Naive thymus-derived CD4-positive, alpha-beta T cell (primary cell): ENCODE data around the gene ARHGEF17. TPM values are rescaled to one million over a fixed set of nuclear protein-coding genes. Genes with fewer than 3 reads are reported as not detected.

Source experiments
- ATAC-seq: fragments of 150-1000 bp; cut with Tn5 transposase; 2 replicates; pipeline ENCODE4 v1.10.0; 2021; ENCODE audit warnings: mild to moderate bottlenecking, moderate library complexity
- CTCF ChIA-PET: fragments of 350-600 bp; sonication (Branson Sonifier 250); formaldehyde crosslinking; loops from one replicate; lab custom pipeline; 2021; ENCODE audit warnings: antibody characterized with exemption; lab: Charles Lee
- POLR2A ChIA-PET: fragments of 350-600 bp; sonication (Branson Sonifier 250); formaldehyde crosslinking; loops from one replicate; lab custom pipeline; 2021; ENCODE audit warnings: antibody characterized with exemption, inconsistent platforms; lab: Charles Lee
- DNase-seq, 9 donors: peaks; one replicate each; pipeline versions ENCODE4 v3.0.0 to v3.0.0-alpha.2; 2020 to 2022; ENCODE audit warnings: mixed read lengths in 1 of 9
- H3K27ac ChIP-seq: one replicate; pipeline ENCODE4 v1.7.0; 2013; ENCODE audit warnings: mild to moderate bottlenecking, low read depth, low read length, moderate library complexity
- H3K27me3 ChIP-seq, 2 donors: one replicate each; pipeline ENCODE4 v1.7.0; 2013; ENCODE audit warnings: low read length in 2 of 2, mild to moderate bottlenecking in 2 of 2, moderate library complexity in 2 of 2; ENCODE audit not compliant: control insufficient read depth in 2 of 2, insufficient read depth in 2 of 2
- H3K36me3 ChIP-seq, 3 experiments: 1 replicate in 2 of 3; 2 replicates in 1 of 3; pipeline ENCODE4 v1.7.0; 2013; ENCODE audit warnings: low read length in 3 of 3, mild to moderate bottlenecking in 3 of 3, moderate library complexity in 1 of 3; ENCODE audit not compliant: insufficient read depth in 3 of 3, control insufficient read depth in 2 of 3
- H3K4me1 ChIP-seq, 2 donors: one replicate each; pipeline ENCODE4 v1.7.0; 2013; ENCODE audit warnings: low read length in 2 of 2, mild to moderate bottlenecking in 2 of 2, moderate library complexity in 1 of 2; ENCODE audit not compliant: control insufficient read depth in 2 of 2, insufficient read depth in 2 of 2
- H3K4me3 ChIP-seq: 2 replicates; pipeline ENCODE4 v1.7.0; 2013; ENCODE audit warnings: mild to moderate bottlenecking, low read length
- H3K9me3 ChIP-seq, 3 experiments: 1 replicate in 2 of 3; 2 replicates in 1 of 3; pipeline ENCODE4 v1.7.0; 2013; ENCODE audit warnings: low read length in 3 of 3; ENCODE audit not compliant: control insufficient read depth in 2 of 3
- H3K27ac Mint-ChIP-seq, 9 donors: one replicate each; pipeline ENCODE4 v1.8.0; 2020 to 2022; ENCODE audit warnings: mixed read lengths in 9 of 9, mild to moderate bottlenecking in 8 of 9, moderate library complexity in 5 of 9, inconsistent platforms in 2 of 9
- H3K27me3 Mint-ChIP-seq, 5 donors: one replicate each; pipeline ENCODE4 v1.8.0; 2021 to 2022; ENCODE audit warnings: mixed read lengths in 5 of 5, mild to moderate bottlenecking in 1 of 5
- H3K36me3 Mint-ChIP-seq, 5 donors: one replicate each; pipeline ENCODE4 v1.8.0; 2020 to 2022; ENCODE audit warnings: mixed read lengths in 5 of 5, mild to moderate bottlenecking in 3 of 5, inconsistent platforms in 1 of 5
- H3K4me1 Mint-ChIP-seq, 7 donors: one replicate each; pipeline ENCODE4 v1.8.0; 2020 to 2022; ENCODE audit warnings: mixed read lengths in 7 of 7, mild to moderate bottlenecking in 3 of 7, inconsistent platforms in 1 of 7
- H3K4me3 Mint-ChIP-seq, 10 donors: one replicate each; pipeline ENCODE4 v1.8.0; 2020 to 2022; ENCODE audit warnings: mild to moderate bottlenecking in 10 of 10, mixed read lengths in 10 of 10, moderate library complexity in 6 of 10, inconsistent platforms in 2 of 10
- H3K9me3 Mint-ChIP-seq, 11 donors: one replicate each; pipeline ENCODE4 v1.8.0; 2020 to 2022; ENCODE audit warnings: mixed read lengths in 11 of 11, mild to moderate bottlenecking in 4 of 11, inconsistent platforms in 1 of 11, moderate library complexity in 1 of 11
- intact Hi-C, 2 donors: fragments of 100-400 bp; cut with micrococcal nuclease; formaldehyde crosslinking; loops; one replicate each; pipeline ENCODE4 v1.15.1; 2023
- polyA plus RNA-seq, 2 donors: library from polyadenylated mRNA; unstranded; fragments of 300-500 nt; fragmentation: Illumina TruSeq; gene quantifications; one replicate each; pipeline ENCODE4 v1.2.3, GENCODE V29; 2021
- total RNA-seq, 6 experiments: library from RNA in 5 of 6; stranded (reverse) in 5 of 6; gene quantifications; 1 replicate in 5 of 6; 2 replicates in 1 of 6; pipeline ENCODE4 v1.2.3 and lab custom pipeline; 2021 to 2026

ARHGEF17 gene
- total and polyA plus RNA-seq, 7 experiments from 2014 or later = 0.11 to 1.1 (median 0.98) TPM; not detected in 4

- Mint-ChIP-seq H3K9me3 (peaks cover 0 to 2% (median 0%) of the 10 kb centered on the region in 11 donors), H3K36me3 (no peaks in the 10 kb centered on the region), H3K27me3 (peaks cover 0 to 5% (median 4%) of the 10 kb centered on the region in 5 donors), H3K4me3 (no peak overlapping the region), H3K4me1 (peaks cover 0 to 26% (median 9%) of the 10 kb centered on the region in 7 donors), H3K27ac (peak overlapping the region in 2 of 9 donors; percentile 23 to 43)
- DNase-seq = no peak
- H3K27me3 ChIP-seq = no peaks in the 10 kb centered on the region
- H3K4me3 ChIP-seq = no peak overlapping the region
- CTCF ChIA-PET = no interaction called here
- no peak overlapping the region for H3K27ac ChIP-seq
- intact Hi-C loops = no loop called here
- H3K36me3 ChIP-seq = no peaks in the 10 kb centered on the region
- H3K9me3 ChIP-seq = no peaks in the 10 kb centered on the region
- no peak for ATAC-seq
- POLR2A ChIA-PET = no interaction called here
- H3K4me1 ChIP-seq = peaks cover 0 to 4% of the 10 kb centered on the region in 2 donors
These were observed 20.5 kb upstream of the ARHGEF17 start for GRCh38 chr11:73287400-73288101.

- DNase-seq = no peak
- Mint-ChIP-seq H3K27ac (peak overlapping the region in 2 of 9 donors; percentile 59 to 76), H3K9me3 (peaks cover 0 to 2% (median 0%) of the 10 kb centered on the region in 11 donors), H3K4me3 (peak overlapping the region in 1 of 10 donors; percentile 33), H3K4me1 (peaks cover 0 to 26% (median 9%) of the 10 kb centered on the region in 7 donors), H3K27me3 (peaks cover 0 to 9% (median 4%) of the 10 kb centered on the region in 5 donors), H3K36me3 (no peaks in the 10 kb centered on the region)
- H3K36me3 ChIP-seq = no peaks in the 10 kb centered on the region
- CTCF ChIA-PET = interaction anchor here (1.0 kb wide), 1 partner anchor 47 kb away, joined by 5 read pairs; no protein-coding TSS in a partner anchor
- POLR2A ChIA-PET = no interaction called here
- no peak overlapping the region for H3K4me3 ChIP-seq
- intact Hi-C loops = no loop called here
- no peaks in the 10 kb centered on the region for H3K27me3 ChIP-seq
- peaks cover 0 to 4% of the 10 kb centered on the region in 2 donors for H3K4me1 ChIP-seq
- H3K27ac ChIP-seq = no peak overlapping the region
- no peak for ATAC-seq
- H3K9me3 ChIP-seq = no peaks in the 10 kb centered on the region
These were observed 19.7 kb upstream of the ARHGEF17 start for GRCh38 chr11:73288192-73288872.

GRCh38 chr11:73288873-73289707 lies 19.0 kb upstream of the ARHGEF17 start:
- peak in 8 of 9 donors; percentile 20 to 60 (median 36) for DNase-seq
- Histone ChIP-seq H3K9me3 (no peaks in the 10 kb centered on the region), H3K27ac (no peak overlapping the region), H3K36me3 (no peaks in the 10 kb centered on the region), H3K4me1 (peaks cover 0 to 4% of the 10 kb centered on the region in 2 donors), H3K27me3 (no peaks in the 10 kb centered on the region), H3K4me3 (no peak overlapping the region)
- H3K4me1 Mint-ChIP-seq = peaks cover 0 to 26% (median 9%) of the 10 kb centered on the region in 7 donors
- ATAC-seq = peak; percentile 88
- CTCF ChIA-PET = interaction anchor here (0.6 to 1.0 kb wide), 3 partner anchors 9 to 334 kb away, joined by 3 to 5 read pairs (median 3); no protein-coding TSS in a partner anchor
- peak overlapping the region in 5 of 10 donors; percentile 14 to 64 (median 22) for H3K4me3 Mint-ChIP-seq
- POLR2A ChIA-PET = no interaction called here
- no peaks in the 10 kb centered on the region for H3K36me3 Mint-ChIP-seq
- H3K9me3 Mint-ChIP-seq = peaks cover 0 to 2% (median 0%) of the 10 kb centered on the region in 11 donors
- peak overlapping the region in 1 of 9 donors; percentile 46 for H3K27ac Mint-ChIP-seq
- peaks cover 0 to 9% (median 4%) of the 10 kb centered on the region in 5 donors for H3K27me3 Mint-ChIP-seq
- intact Hi-C loops = loop anchor here in 1 of 2 donors (1.0 kb wide), 1 partner anchor 104 kb away; no protein-coding TSS in a partner anchor

GRCh38 chr11:73290536-73290935 lies 17.5 kb upstream of the ARHGEF17 start:
- H3K4me3 ChIP-seq = no peak overlapping the region
- DNase-seq (no peak), ATAC-seq (no peak)
- H3K36me3 Mint-ChIP-seq = no peaks in the 10 kb centered on the region
- H3K27me3 Mint-ChIP-seq = peaks cover 0 to 9% (median 4%) of the 10 kb centered on the region in 5 donors
- no peaks in the 10 kb centered on the region for H3K27me3 ChIP-seq
- no peak overlapping the region for H3K27ac ChIP-seq
- H3K4me1 ChIP-seq = peaks cover 0 to 4% of the 10 kb centered on the region in 2 donors
- H3K9me3 Mint-ChIP-seq = peaks cover 0 to 2% (median 0%) of the 10 kb centered on the region in 11 donors
- no peaks in the 10 kb centered on the region for H3K9me3 ChIP-seq
- H3K4me3 Mint-ChIP-seq = no peak overlapping the region
- H3K27ac Mint-ChIP-seq = no peak overlapping the region
- ChIA-PET CTCF (interaction anchor here (0.6 kb wide), 1 partner anchor 30 kb away, joined by 3 read pairs; no protein-coding TSS in a partner anchor), POLR2A (no interaction called here)
- peaks cover 0 to 27% (median 9%) of the 10 kb centered on the region in 7 donors for H3K4me1 Mint-ChIP-seq
- intact Hi-C loops = no loop called here
- H3K36me3 ChIP-seq = no peaks in the 10 kb centered on the region

GRCh38 chr11:73291196-73291595 lies 16.9 kb upstream of the ARHGEF17 start:
- POLR2A ChIA-PET = interaction anchor here (0.6 kb wide), 1 partner anchor 605 kb away, joined by 3 read pairs; no protein-coding TSS in a partner anchor
- Mint-ChIP-seq H3K9me3 (peaks cover 0 to 2% (median 0%) of the 10 kb centered on the region in 11 donors), H3K27ac (no peak overlapping the region), H3K4me1 (peaks cover 0 to 27% (median 9%) of the 10 kb centered on the region in 7 donors), H3K27me3 (peaks cover 0 to 6% (median 4%) of the 10 kb centered on the region in 5 donors), H3K4me3 (no peak overlapping the region), H3K36me3 (no peaks in the 10 kb centered on the region)
- intact Hi-C loops = no loop called here
- no peak overlapping the region for H3K4me3 ChIP-seq
- CTCF ChIA-PET = no interaction called here
- ATAC-seq (no peak), DNase-seq (no peak)
- no peak overlapping the region for H3K27ac ChIP-seq
- H3K27me3 ChIP-seq = no peaks in the 10 kb centered on the region
- no peaks in the 10 kb centered on the region for H3K36me3 ChIP-seq
- H3K4me1 ChIP-seq = peaks cover 0 to 4% of the 10 kb centered on the region in 2 donors
- no peaks in the 10 kb centered on the region for H3K9me3 ChIP-seq
